GM12878 (cell line): Measurements from ENCODE around the gene NPR1. TPM values are rescaled to one million over a fixed set of nuclear protein-coding genes. Genes with fewer than 3 reads are reported as not detected.

Experiments
- BMI1 ChIP-seq: fragments of 450-650 bp; IDR thresholded peaks from 2 replicates; pipeline ENCODE4 v1.6.1; 2016; ENCODE audit warnings: mild to moderate bottlenecking, moderate library complexity, borderline replicate concordance
- CHD1 ChIP-seq: IDR thresholded peaks from 2 replicates; pipeline ENCODE4 v1.6.1; 2012; ENCODE audit warnings: low read depth, low read length, improper control_type of control experiment
- EP300 ChIP-seq, 2 experiments: fragments of 150-350 bp in 1 of 2; IDR thresholded peaks; 2 replicates each; pipeline ENCODE4 v1.6.1; 2011 to 2012; ENCODE audit warnings: low read depth in 2 of 2, low read length in 2 of 2, borderline replicate concordance in 1 of 2, improper control_type of control experiment in 1 of 2, inconsistent platforms in 1 of 2; ENCODE audit not compliant: control insufficient read depth in 1 of 2
- EZH2 ChIP-seq: IDR thresholded peaks from 2 replicates; pipeline ENCODE4 v1.6.1; 2012; ENCODE audit warnings: low read depth, mild to moderate bottlenecking, control low read depth, inconsistent platforms, low read length, borderline replicate concordance; ENCODE audit not compliant: control insufficient read depth
- IKZF1 ChIP-seq: fragments of 450-650 bp; conservative IDR thresholded peaks from 2 replicates; pipeline ENCODE4 v1.6.1; 2017; ENCODE audit warnings: antibody characterized with exemption, mild to moderate bottlenecking
- IRF4 ChIP-seq: IDR thresholded peaks from 2 replicates; pipeline ENCODE4 v1.6.1; 2011; ENCODE audit warnings: low read depth, low read length
- MYC ChIP-seq: IDR thresholded peaks from 2 replicates; pipeline ENCODE4 v1.6.1; 2011; ENCODE audit warnings: mild to moderate bottlenecking, low read length, moderate library complexity, inconsistent platforms; ENCODE audit not compliant: insufficient read depth, insufficient replicate concordance, insufficient read length, severe bottlenecking
- NR2C2 ChIP-seq: IDR thresholded peaks from 2 replicates; pipeline ENCODE4 v1.6.1; 2011; ENCODE audit warnings: borderline replicate concordance, low read depth; ENCODE audit not compliant: control insufficient read depth, insufficient read length
- POLR2A ChIP-seq: IDR thresholded peaks from 2 replicates; pipeline ENCODE4 v1.6.1; 2011; ENCODE audit warnings: low read depth, mild to moderate bottlenecking, low read length
- RAD51 ChIP-seq: fragments of 450-650 bp; IDR thresholded peaks from 2 replicates; pipeline ENCODE4 v1.6.1; 2016; ENCODE audit warnings: moderate library complexity, mild to moderate bottlenecking, inconsistent platforms
- STAT1 ChIP-seq: fragments of 450-650 bp; conservative IDR thresholded peaks from 2 replicates; pipeline ENCODE4 v1.6.1; 2014; ENCODE audit warnings: antibody characterized with exemption, mild to moderate bottlenecking
- ZBED1 ChIP-seq: IDR thresholded peaks from 2 replicates; pipeline ENCODE4 v1.6.1; 2016; ENCODE audit warnings: borderline replicate concordance
- ZNF274 ChIP-seq: IDR thresholded peaks from one replicate; pipeline ENCODE4 v1.8.0; 2011; ENCODE audit not compliant: insufficient read length, insufficient read depth
- polyA plus RNA-seq, 11 experiments: library from polyadenylated mRNA; depleted of rRNA in 4 of 11; unstranded in 6 of 11; stranded (reverse) in 5 of 11; fragments of >200 nt; fragmentation: Nextera tagmentation in 4 of 11; fragmentation: Illumina TruSeq in 1 of 11; extraction: Ambion mirVana in 4 of 11; extraction: Trizol in 1 of 11; gene quantifications; 1 replicate in 1 of 11; 2 replicates in 10 of 11; pipeline versions ENCODE4 v1.2.1 to v1.2.3, GENCODE V29; 2011 to 2016; ENCODE audit warnings: inconsistent platforms in 2 of 11, missing spikeins in 2 of 11, low read depth in 1 of 11
- total RNA-seq, 4 experiments: library from RNA; depleted of rRNA in 3 of 4; stranded (reverse); fragments of >200 nt in 3 of 4; fragmentation: Illumina TruSeq in 1 of 4; extraction: Trizol in 1 of 4; gene quantifications; 2 replicates each; pipeline versions ENCODE4 v1.2.1 to v1.2.3, GENCODE V29; 2013 to 2021
- TF ChIP-seq, protein P1 (sequence below): fragments of 450-650 bp; IDR thresholded peaks from 2 replicates; pipeline ENCODE4 v1.6.1; 2017; ENCODE audit warnings: borderline replicate concordance
- TF ChIP-seq, protein P2 (sequence below): IDR thresholded peaks from 2 replicates; pipeline ENCODE4 v1.6.1; 2011; ENCODE audit warnings: borderline replicate concordance, low read depth, mild to moderate bottlenecking, moderate library complexity, mixed read lengths, low read length; ENCODE audit not compliant: insufficient read depth; ENCODE audit errors: extremely low read length
- TF ChIP-seq, protein P3 (sequence below): IDR thresholded peaks from 2 replicates; pipeline ENCODE4 v1.6.1; 2012; ENCODE audit warnings: mild to moderate bottlenecking, low read depth, low read length
- TF ChIP-seq, protein P4 (sequence below): fragments of 450-650 bp; IDR thresholded peaks from 2 replicates; pipeline ENCODE4 v1.6.1; 2018; ENCODE audit warnings: borderline replicate concordance, mild to moderate bottlenecking; ENCODE audit not compliant: partially characterized antibody
- TF ChIP-seq, protein P5 (sequence below), 3 experiments: IDR thresholded peaks in 2 of 3; conservative IDR thresholded peaks in 1 of 3; 2 replicates each; pipeline ENCODE4 v1.5.1; 2011; ENCODE audit warnings: low read depth in 3 of 3, low read length in 3 of 3, mild to moderate bottlenecking in 3 of 3, control low read depth in 2 of 3, moderate library complexity in 2 of 3, inconsistent platforms in 1 of 3, mixed read lengths in 1 of 3; ENCODE audit not compliant: control insufficient read depth in 2 of 3, insufficient read depth in 1 of 3; ENCODE audit errors: extremely low read depth in 1 of 3

Gene NPR1
- total and polyA plus RNA-seq, 10 of the 15 experiments (the other 5 are each of a cell fraction or from before 2014, with no cell fraction given), result 0.09 to 2.1 (median 0.28) TPM; not detected in 1

DNA sequence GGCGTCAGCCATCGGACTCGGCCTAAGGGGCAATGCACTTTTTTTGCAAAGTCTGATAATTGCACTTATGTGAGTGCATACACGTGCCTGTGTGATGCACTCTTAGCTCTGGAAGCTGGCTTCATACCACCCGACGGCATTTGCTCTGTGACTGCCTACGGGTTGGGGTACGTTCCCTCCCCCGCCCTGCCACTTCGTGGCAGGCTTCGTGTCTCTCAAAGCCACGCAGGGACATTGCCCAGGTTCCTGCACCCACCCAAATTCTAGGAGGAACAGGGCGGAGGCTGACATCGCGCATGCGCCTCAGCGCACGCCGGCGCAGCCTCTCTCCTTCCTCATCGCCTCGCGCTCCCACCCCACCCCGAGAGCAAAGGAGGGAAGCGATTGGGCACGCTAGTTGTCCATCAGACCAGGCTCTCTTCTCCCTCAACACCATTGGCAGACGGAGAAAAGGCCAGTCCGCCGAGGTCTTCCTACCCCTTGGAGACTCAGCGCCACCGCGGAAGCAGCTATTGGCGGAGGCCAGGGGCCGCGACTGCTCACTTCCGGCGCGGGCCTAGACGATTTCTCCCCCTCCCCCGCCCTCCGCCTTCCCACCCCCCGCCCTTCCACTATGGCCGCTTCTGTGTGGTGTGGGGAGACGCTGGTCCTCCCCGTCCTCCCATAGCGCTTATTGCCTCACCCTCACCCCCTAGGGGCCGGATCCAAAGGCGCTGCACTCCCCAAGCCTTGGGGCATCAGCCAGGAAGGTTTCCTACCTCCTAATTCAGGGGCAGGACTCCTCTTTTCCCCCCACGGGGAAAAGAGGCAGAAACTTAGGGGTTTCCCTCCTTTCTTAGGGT lies 49.2 kb downstream of the NPR1 start, which contains the start of gene INTS3 (continued):
- TF ChIP-seq, protein P1, sequence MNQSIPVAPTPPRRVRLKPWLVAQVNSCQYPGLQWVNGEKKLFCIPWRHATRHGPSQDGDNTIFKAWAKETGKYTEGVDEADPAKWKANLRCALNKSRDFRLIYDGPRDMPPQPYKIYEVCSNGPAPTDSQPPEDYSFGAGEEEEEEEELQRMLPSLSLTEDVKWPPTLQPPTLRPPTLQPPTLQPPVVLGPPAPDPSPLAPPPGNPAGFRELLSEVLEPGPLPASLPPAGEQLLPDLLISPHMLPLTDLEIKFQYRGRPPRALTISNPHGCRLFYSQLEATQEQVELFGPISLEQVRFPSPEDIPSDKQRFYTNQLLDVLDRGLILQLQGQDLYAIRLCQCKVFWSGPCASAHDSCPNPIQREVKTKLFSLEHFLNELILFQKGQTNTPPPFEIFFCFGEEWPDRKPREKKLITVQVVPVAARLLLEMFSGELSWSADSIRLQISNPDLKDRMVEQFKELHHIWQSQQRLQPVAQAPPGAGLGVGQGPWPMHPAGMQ, result no peak
- TF ChIP-seq ZBED1, result no peak
- TF ChIP-seq, protein P2, sequence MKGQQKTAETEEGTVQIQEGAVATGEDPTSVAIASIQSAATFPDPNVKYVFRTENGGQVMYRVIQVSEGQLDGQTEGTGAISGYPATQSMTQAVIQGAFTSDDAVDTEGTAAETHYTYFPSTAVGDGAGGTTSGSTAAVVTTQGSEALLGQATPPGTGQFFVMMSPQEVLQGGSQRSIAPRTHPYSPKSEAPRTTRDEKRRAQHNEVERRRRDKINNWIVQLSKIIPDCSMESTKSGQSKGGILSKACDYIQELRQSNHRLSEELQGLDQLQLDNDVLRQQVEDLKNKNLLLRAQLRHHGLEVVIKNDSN, result no peak
- TF ChIP-seq ZNF274, result no peak
- TF ChIP-seq, protein P3, sequence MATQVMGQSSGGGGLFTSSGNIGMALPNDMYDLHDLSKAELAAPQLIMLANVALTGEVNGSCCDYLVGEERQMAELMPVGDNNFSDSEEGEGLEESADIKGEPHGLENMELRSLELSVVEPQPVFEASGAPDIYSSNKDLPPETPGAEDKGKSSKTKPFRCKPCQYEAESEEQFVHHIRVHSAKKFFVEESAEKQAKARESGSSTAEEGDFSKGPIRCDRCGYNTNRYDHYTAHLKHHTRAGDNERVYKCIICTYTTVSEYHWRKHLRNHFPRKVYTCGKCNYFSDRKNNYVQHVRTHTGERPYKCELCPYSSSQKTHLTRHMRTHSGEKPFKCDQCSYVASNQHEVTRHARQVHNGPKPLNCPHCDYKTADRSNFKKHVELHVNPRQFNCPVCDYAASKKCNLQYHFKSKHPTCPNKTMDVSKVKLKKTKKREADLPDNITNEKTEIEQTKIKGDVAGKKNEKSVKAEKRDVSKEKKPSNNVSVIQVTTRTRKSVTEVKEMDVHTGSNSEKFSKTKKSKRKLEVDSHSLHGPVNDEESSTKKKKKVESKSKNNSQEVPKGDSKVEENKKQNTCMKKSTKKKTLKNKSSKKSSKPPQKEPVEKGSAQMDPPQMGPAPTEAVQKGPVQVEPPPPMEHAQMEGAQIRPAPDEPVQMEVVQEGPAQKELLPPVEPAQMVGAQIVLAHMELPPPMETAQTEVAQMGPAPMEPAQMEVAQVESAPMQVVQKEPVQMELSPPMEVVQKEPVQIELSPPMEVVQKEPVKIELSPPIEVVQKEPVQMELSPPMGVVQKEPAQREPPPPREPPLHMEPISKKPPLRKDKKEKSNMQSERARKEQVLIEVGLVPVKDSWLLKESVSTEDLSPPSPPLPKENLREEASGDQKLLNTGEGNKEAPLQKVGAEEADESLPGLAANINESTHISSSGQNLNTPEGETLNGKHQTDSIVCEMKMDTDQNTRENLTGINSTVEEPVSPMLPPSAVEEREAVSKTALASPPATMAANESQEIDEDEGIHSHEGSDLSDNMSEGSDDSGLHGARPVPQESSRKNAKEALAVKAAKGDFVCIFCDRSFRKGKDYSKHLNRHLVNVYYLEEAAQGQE, result no peak
- TF ChIP-seq RAD51, result no peak
- TF ChIP-seq IKZF1, result peak; percentile 76
- TF ChIP-seq, protein P4, sequence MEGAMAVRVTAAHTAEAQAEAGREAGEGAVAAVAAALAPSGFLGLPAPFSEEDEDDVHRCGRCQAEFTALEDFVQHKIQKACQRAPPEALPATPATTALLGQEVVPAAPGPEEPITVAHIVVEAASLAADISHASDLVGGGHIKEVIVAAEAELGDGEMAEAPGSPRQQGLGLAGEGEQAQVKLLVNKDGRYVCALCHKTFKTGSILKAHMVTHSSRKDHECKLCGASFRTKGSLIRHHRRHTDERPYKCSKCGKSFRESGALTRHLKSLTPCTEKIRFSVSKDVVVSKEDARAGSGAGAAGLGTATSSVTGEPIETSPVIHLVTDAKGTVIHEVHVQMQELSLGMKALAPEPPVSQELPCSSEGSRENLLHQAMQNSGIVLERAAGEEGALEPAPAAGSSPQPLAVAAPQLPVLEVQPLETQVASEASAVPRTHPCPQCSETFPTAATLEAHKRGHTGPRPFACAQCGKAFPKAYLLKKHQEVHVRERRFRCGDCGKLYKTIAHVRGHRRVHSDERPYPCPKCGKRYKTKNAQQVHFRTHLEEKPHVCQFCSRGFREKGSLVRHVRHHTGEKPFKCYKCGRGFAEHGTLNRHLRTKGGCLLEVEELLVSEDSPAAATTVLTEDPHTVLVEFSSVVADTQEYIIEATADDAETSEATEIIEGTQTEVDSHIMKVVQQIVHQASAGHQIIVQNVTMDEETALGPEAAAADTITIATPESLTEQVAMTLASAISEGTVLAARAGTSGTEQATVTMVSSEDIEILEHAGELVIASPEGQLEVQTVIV, result peak; percentile 87
- no peak for TF ChIP-seq BMI1
- TF ChIP-seq EP300 (IDR thresholded peaks at IDR 0.05; ENCODE audit: borderline replicate concordance in 1 of 2, control insufficient read depth in 1 of 2, low read depth in 2 of 2, low read length in 2 of 2), result no peak
- TF ChIP-seq, protein P5, sequence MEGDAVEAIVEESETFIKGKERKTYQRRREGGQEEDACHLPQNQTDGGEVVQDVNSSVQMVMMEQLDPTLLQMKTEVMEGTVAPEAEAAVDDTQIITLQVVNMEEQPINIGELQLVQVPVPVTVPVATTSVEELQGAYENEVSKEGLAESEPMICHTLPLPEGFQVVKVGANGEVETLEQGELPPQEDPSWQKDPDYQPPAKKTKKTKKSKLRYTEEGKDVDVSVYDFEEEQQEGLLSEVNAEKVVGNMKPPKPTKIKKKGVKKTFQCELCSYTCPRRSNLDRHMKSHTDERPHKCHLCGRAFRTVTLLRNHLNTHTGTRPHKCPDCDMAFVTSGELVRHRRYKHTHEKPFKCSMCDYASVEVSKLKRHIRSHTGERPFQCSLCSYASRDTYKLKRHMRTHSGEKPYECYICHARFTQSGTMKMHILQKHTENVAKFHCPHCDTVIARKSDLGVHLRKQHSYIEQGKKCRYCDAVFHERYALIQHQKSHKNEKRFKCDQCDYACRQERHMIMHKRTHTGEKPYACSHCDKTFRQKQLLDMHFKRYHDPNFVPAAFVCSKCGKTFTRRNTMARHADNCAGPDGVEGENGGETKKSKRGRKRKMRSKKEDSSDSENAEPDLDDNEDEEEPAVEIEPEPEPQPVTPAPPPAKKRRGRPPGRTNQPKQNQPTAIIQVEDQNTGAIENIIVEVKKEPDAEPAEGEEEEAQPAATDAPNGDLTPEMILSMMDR (IDR thresholded peaks at IDR 0.05 in 2 of 3, conservative IDR thresholded peaks at IDR 0.05 in 1 of 3; ENCODE audit: control insufficient read depth in 2 of 3, extremely low read depth in 1 of 3, insufficient read depth in 1 of 3, low read depth in 3 of 3, low read length in 3 of 3), result peak in 2 of 3 experiments; percentile 10 to 19; a peak in 2 of 6 replicates
- no peak for TF ChIP-seq NR2C2
- no peak for TF ChIP-seq CHD1
- TF ChIP-seq POLR2A, result peak; percentile 92
- no peak for TF ChIP-seq EZH2
- TF ChIP-seq MYC, result no peak
- no peak; the same call in 1 of the 2 replicates for TF ChIP-seq IRF4
- TF ChIP-seq STAT1, result no peak
